Measurements from ENCODE around the gene ZNF43.
"Not testable (repeated sequence)": the region's sequence is repeated elsewhere in the genome, so short reads cannot be mapped to it uniquely, and the experiment has no call there.

Gene ZNF43

DNA sequence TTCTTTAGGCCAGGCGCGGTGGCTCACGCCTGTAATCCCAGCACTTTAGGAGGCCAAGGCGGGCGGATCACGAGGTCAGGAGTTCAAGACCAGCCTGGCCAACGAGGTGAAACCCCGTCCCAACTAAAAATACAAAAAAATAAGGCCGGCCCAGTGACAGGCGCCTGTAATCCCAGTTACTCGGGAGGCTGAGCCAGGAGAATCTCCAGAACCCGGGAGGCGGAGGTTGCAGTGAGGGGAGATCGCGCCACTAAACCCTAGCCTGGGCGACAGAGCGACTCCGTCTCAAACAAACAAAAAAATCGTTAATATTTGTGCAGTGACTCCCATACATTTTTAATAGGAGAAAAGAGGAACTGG lies 69.3 kb downstream of the ZNF43 start:
- Histone ChIP-seq H3K36me3 (replicated peaks) (peaks cover 43% of the 10 kb centered on the region), H3K4me3 (peak overlapping the region; percentile 83)
- H3K9me3 ChIP-seq; in situ Hi-C loops (cut with MboI; ENCODE audit: low sequenced_read_pairs); H3K27me3 ChIP-seq (ENCODE audit: low read depth); H3K4me1 ChIP-seq: not testable (repeated sequence)
- peak in 1 of 2 experiments; percentile 8 for DNase-seq (ENCODE audit: low spot score in 2 of 2)

DNA sequence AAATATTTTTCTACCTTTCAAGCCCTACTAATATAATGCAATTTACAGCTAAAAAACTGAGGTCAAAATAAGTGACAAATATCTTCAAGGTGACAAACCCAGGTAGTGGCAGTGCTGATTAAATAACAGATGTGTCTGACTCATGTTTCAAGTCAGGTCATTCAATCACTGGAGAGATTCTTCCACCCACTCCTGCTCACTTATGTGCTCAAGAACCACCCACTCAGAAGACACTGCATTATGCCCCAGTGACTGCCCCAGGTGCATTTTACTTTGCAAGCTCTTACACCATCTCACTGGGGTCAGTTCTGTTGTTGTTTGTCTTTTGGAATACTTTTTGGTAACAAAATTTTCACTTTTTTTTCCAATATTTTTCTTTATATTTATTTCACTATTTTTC lies 70.8 kb downstream of the ZNF43 start:
- in situ Hi-C loops (cut with MboI; ENCODE audit: low sequenced_read_pairs) = no loop called here
- DNase-seq (ENCODE audit: low spot score in 2 of 2) = no peak

DNA sequence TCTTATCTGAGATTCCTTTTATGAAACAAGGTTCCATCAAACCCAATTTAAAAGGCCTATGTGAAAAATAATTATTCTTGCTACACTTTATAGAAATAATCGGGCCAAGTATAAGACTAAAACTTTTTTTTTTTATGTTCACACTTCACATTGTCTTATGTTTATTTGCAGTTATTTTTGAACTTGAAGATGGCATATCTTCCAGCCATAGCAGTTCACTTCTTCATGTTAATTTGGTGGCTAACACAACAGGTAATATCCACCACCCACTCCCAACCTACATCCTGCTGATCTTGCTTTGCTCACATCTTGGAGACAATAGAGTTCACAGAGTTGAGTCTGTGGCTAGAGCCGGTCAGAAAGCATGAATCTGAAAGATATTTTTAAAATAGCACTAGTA lies 74.4 kb downstream of the ZNF43 start:
- DNase-seq (ENCODE audit: low spot score in 2 of 2); H3K4me3 ChIP-seq; H3K27me3 ChIP-seq (ENCODE audit: low read depth); H3K4me1 ChIP-seq; in situ Hi-C loops (cut with MboI; ENCODE audit: low sequenced_read_pairs); H3K9me3 ChIP-seq: not testable (repeated sequence)
- H3K36me3 ChIP-seq (replicated peaks) = peaks cover 69% of the 10 kb centered on the region

More for the DNA sequence above, 70.8 kb downstream of the ZNF43 start:
- Histone ChIP-seq H3K27me3 (ENCODE audit: low read depth) (no peaks in the 10 kb centered on the region), H3K9me3 (no peaks in the 10 kb centered on the region), H3K36me3 (replicated peaks) (peaks cover 50% of the 10 kb centered on the region), H3K4me1 (no peaks in the 10 kb centered on the region; the same call in 1 of the 2 replicates), H3K4me3 (no peak overlapping the region)

DNA sequence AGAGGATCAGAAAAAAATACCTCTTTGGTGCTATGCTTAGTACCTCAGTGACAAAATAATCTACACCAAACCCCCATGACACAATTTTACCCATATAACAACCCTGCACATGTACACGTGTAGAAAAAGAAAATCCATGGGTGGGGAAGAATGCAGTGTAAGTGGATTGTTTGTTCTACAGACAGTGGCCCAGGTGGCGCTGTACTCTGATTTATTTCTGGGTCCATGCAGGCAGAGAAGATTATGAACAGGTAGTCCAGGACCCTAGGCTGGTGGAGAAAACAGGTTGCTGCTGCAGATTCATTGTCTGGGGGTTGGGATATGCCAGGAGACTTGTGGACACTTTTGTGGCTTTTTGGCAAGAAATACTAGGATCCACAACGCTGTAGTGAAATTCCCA lies 77.7 kb downstream of the ZNF43 start:
- H3K36me3 ChIP-seq (replicated peaks) = peaks cover 57% of the 10 kb centered on the region
- in situ Hi-C loops (cut with MboI; ENCODE audit: low sequenced_read_pairs) = no loop called here
- no peaks in the 10 kb centered on the region for H3K4me1 ChIP-seq

DNA sequence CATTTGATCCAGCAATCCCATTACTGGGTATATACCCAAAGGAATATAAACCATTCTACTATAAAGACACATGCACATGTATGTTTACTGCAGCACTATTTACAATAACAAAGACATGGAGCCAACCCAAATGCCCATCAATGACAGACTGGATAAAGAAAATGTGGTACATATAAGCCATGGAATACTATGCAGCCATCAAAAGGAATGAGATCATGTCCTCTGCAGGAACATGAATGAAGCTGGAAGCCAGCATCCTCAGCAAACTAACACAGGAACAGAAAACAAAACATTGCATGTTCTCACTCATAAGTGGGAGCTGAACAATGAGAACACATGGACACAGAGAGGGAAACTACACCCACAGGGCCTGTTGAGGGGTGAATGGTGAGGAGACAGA lies 80.4 kb downstream of the ZNF43 start:
- H3K27me3 ChIP-seq (ENCODE audit: low read depth); in situ Hi-C loops (cut with MboI; ENCODE audit: low sequenced_read_pairs); H3K4me3 ChIP-seq; H3K9me3 ChIP-seq; DNase-seq (ENCODE audit: low spot score in 2 of 2); H3K4me1 ChIP-seq: not testable (repeated sequence)
- H3K36me3 ChIP-seq (replicated peaks) = peaks cover 49% of the 10 kb centered on the region

More for the DNA sequence above, 77.7 kb downstream of the ZNF43 start:
- H3K9me3 ChIP-seq = no peaks in the 10 kb centered on the region; the same call in 1 of the 2 replicates
- no peaks in the 10 kb centered on the region for H3K27me3 ChIP-seq (ENCODE audit: low read depth)
- DNase-seq (ENCODE audit: low spot score in 2 of 2) = no peak
- no peak overlapping the region for H3K4me3 ChIP-seq
